ENCODE data around the gene KIF7. TPM values are rescaled to one million over a fixed set of nuclear protein-coding genes. Genes with fewer than 3 reads are reported as not detected.

Gene KIF7
- total RNA-seq, 1 experiment from 2014 or later: 2.7 TPM

GRCh38 chr15:89623165-89623564 lies 32.1 kb downstream of the KIF7 start:
- ChIA-PET CTCF (interaction anchor here (0.6 kb wide), 1 partner anchor 200 kb away, joined by 5 read pairs; no protein-coding TSS in a partner anchor), POLR2A (interaction anchor here (0.7 to 1.0 kb wide), 4 partner anchors 20 to 116 kb away, joined by 3 read pairs; no protein-coding TSS in a partner anchor)
- no peak for TF ChIP-seq CTCF (IDR thresholded peaks at IDR 0.05; ENCODE audit: unreplicated experiment)
- Mint-ChIP-seq H3K4me1 (ENCODE audit: insufficient read depth, unreplicated experiment) (no peaks in the 10 kb centered on the region), H3K36me3 (ENCODE audit: insufficient read depth, unreplicated experiment) (peaks cover 47% of the 10 kb centered on the region), H3K4me3 (ENCODE audit: unreplicated experiment) (no peak overlapping the region), H3K27ac (ENCODE audit: low read depth, unreplicated experiment) (no peak overlapping the region), H3K9me3 (ENCODE audit: unreplicated experiment) (no peaks in the 10 kb centered on the region), H3K27me3 (ENCODE audit: insufficient read depth, unreplicated experiment) (no peaks in the 10 kb centered on the region)
- intact Hi-C loops (cut with micrococcal nuclease): no loop called here
- no TSS peak for BruUV-seq (replicated peaks)
- DNase-seq (ENCODE audit: unreplicated experiment): no peak

- ChIA-PET POLR2A (interaction anchor here (0.7 to 0.9 kb wide), 2 partner anchors 11 to 167 kb away, joined by 3 to 4 read pairs; no protein-coding TSS in a partner anchor), CTCF (interaction anchor here (1.3 kb wide), 1 partner anchor 263 kb away, joined by 3 read pairs; no protein-coding TSS in a partner anchor)
- Mint-ChIP-seq H3K4me3 (ENCODE audit: unreplicated experiment) (no peak overlapping the region), H3K36me3 (ENCODE audit: insufficient read depth, unreplicated experiment) (peaks cover 38% of the 10 kb centered on the region), H3K4me1 (ENCODE audit: insufficient read depth, unreplicated experiment) (no peaks in the 10 kb centered on the region), H3K27ac (ENCODE audit: low read depth, unreplicated experiment) (no peak overlapping the region), H3K9me3 (ENCODE audit: unreplicated experiment) (no peaks in the 10 kb centered on the region), H3K27me3 (ENCODE audit: insufficient read depth, unreplicated experiment) (no peaks in the 10 kb centered on the region)
- intact Hi-C loops (cut with micrococcal nuclease): no loop called here
- no TSS peak for BruUV-seq (replicated peaks)
- no peak for DNase-seq (ENCODE audit: unreplicated experiment)
- TF ChIP-seq CTCF (IDR thresholded peaks at IDR 0.05; ENCODE audit: unreplicated experiment): no peak
Observed at GRCh38 chr15:89621547-89621946, 33.7 kb downstream of the KIF7 start.

GRCh38 chr15:89616228-89616627 lies 39.0 kb downstream of the KIF7 start:
- BruUV-seq (replicated peaks): no TSS peak
- no peak for TF ChIP-seq CTCF (IDR thresholded peaks at IDR 0.05; ENCODE audit: unreplicated experiment)
- H3K36me3 Mint-ChIP-seq (ENCODE audit: insufficient read depth, unreplicated experiment): peaks cover 29% of the 10 kb centered on the region
- POLR2A ChIA-PET: interaction anchor here (1.0 to 1.1 kb wide), 2 partner anchors 8 to 47 kb away, joined by 3 to 4 read pairs; no protein-coding TSS in a partner anchor
- no peak for DNase-seq (ENCODE audit: unreplicated experiment)
- no peak overlapping the region for H3K27ac Mint-ChIP-seq (ENCODE audit: low read depth, unreplicated experiment)
- H3K9me3 Mint-ChIP-seq (ENCODE audit: unreplicated experiment): peaks cover 10% of the 10 kb centered on the region
- H3K4me1 Mint-ChIP-seq (ENCODE audit: insufficient read depth, unreplicated experiment): peaks cover 4% of the 10 kb centered on the region
- no peaks in the 10 kb centered on the region for H3K27me3 Mint-ChIP-seq (ENCODE audit: insufficient read depth, unreplicated experiment)
- intact Hi-C loops (cut with micrococcal nuclease): no loop called here
- CTCF ChIA-PET: interaction anchor here (1.0 kb wide), 1 partner anchor 31 kb away, joined by 3 read pairs; no protein-coding TSS in a partner anchor
- no peak overlapping the region for H3K4me3 Mint-ChIP-seq (ENCODE audit: unreplicated experiment)

GRCh38 chr15:89615135-89615534 lies 40.1 kb downstream of the KIF7 start:
- Mint-ChIP-seq H3K27me3 (ENCODE audit: insufficient read depth, unreplicated experiment) (no peaks in the 10 kb centered on the region), H3K27ac (ENCODE audit: low read depth, unreplicated experiment) (no peak overlapping the region), H3K36me3 (ENCODE audit: insufficient read depth, unreplicated experiment) (peaks cover 33% of the 10 kb centered on the region), H3K4me1 (ENCODE audit: insufficient read depth, unreplicated experiment) (peaks cover 11% of the 10 kb centered on the region), H3K9me3 (ENCODE audit: unreplicated experiment) (peaks cover 10% of the 10 kb centered on the region), H3K4me3 (ENCODE audit: unreplicated experiment) (no peak overlapping the region)
- intact Hi-C loops (cut with micrococcal nuclease): no loop called here
- POLR2A ChIA-PET: no interaction called here
- DNase-seq (ENCODE audit: unreplicated experiment): no peak
- BruUV-seq (replicated peaks): no TSS peak
- TF ChIP-seq CTCF (IDR thresholded peaks at IDR 0.05; ENCODE audit: unreplicated experiment): no peak
- CTCF ChIA-PET: interaction anchor here (0.6 to 1.8 kb wide), 4 partner anchors 33 to 257 kb away, joined by 3 to 4 read pairs (median 4); no protein-coding TSS in a partner anchor

Measured in MCF 10A (cell line).